Neural cell (in vitro differentiated cells): ENCODE results near the gene CCDC87.

Experiments
- EP300 ChIP-seq: fragments of 450-650 bp; conservative IDR thresholded peaks from 2 replicates; pipeline ENCODE4 v1.6.1; 2014; ENCODE audit warnings: antibody characterized with exemption, mild to moderate bottlenecking, moderate library complexity; ENCODE audit not compliant: poor library complexity, severe bottlenecking
- EZH2 ChIP-seq: fragments of 200-600, 300-800 bp; shearing (Covaris generic), sonication (generic); IDR thresholded peaks from 2 replicates; pipeline ENCODE4 v1.6.1; 2014; ENCODE audit warnings: antibody characterized with exemption, low read length, borderline replicate concordance, mild to moderate bottlenecking; ENCODE audit not compliant: insufficient read depth, poor library complexity, severe bottlenecking
- POLR2AphosphoS5 ChIP-seq: IDR thresholded peaks from 2 replicates; pipeline ENCODE4 v1.6.1; 2012
- TF ChIP-seq, protein P1 (sequence below): fragments of 450-650 bp; IDR thresholded peaks from 2 replicates; pipeline ENCODE4 v1.5.1; 2014; ENCODE audit warnings: antibody characterized with exemption, mild to moderate bottlenecking, moderate library complexity; ENCODE audit not compliant: poor library complexity, severe bottlenecking

DNA sequence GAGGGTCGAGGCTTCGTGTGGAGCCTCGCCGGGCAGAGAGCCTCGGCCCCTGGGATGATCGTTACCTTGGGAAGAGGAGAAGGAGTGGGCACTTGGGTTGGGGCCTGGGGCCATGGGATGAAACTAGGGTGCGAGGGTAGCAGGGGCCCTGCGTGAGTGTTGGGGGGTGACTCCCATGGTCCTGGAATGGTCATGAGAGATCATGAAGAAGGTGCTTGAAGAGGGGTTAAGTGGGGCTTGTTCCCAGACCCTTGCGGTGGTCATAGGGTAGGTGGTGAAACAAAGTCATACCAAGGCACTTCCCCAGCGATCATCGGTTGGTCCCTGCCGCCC, 406 bp upstream of the CCDC87 start:
- TF ChIP-seq, protein P1, sequence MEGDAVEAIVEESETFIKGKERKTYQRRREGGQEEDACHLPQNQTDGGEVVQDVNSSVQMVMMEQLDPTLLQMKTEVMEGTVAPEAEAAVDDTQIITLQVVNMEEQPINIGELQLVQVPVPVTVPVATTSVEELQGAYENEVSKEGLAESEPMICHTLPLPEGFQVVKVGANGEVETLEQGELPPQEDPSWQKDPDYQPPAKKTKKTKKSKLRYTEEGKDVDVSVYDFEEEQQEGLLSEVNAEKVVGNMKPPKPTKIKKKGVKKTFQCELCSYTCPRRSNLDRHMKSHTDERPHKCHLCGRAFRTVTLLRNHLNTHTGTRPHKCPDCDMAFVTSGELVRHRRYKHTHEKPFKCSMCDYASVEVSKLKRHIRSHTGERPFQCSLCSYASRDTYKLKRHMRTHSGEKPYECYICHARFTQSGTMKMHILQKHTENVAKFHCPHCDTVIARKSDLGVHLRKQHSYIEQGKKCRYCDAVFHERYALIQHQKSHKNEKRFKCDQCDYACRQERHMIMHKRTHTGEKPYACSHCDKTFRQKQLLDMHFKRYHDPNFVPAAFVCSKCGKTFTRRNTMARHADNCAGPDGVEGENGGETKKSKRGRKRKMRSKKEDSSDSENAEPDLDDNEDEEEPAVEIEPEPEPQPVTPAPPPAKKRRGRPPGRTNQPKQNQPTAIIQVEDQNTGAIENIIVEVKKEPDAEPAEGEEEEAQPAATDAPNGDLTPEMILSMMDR, result no peak
- TF ChIP-seq EP300 (no peak), EZH2 (no peak), POLR2AphosphoS5 (no peak)
